ENCODE measurements around the gene SHTN1.

Gene SHTN1

GRCh38 chr10:116866066-116866465 lies 138.9 kb downstream of the SHTN1 start:
- H3K27ac ChIP-seq (replicated peaks): no peak overlapping the region
- no peak for DNase-seq (ENCODE audit: low read depth in 1 of 2, low spot score in 1 of 2)

DNA sequence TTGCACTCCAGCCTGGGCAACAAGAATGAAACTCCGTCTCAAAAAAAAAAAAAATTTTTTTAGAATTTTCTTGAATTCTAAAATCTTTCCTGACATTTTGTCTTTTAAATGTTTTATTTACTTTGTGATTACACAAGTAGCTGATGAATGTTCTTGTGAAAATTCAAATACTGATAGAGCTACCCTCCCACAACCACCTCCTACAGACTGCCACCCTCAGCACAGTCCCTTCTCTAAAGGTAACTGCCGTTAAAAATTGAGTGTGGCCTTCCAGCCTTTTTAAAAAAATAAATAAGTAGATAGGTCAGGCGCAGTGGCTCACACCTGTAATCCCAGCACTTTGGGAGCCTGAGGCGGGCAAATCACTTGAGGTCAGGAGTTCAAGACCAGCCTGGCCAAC lies 140.6 kb downstream of the SHTN1 start:
- H3K27ac ChIP-seq (replicated peaks): no peak overlapping the region
- TF ChIP-seq SPI1 (IDR thresholded peaks at IDR 0.05; ENCODE audit: borderline replicate concordance, low read depth) (no peak), GABPA (IDR thresholded peaks at IDR 0.05; ENCODE audit: low read depth) (no peak), POLR2AphosphoS5 (IDR thresholded peaks at IDR 0.05; ENCODE audit: low read depth) (no peak), REST (IDR thresholded peaks at IDR 0.05; ENCODE audit: insufficient replicate concordance, low read depth) (no peak)
- TF ChIP-seq, protein P1, sequence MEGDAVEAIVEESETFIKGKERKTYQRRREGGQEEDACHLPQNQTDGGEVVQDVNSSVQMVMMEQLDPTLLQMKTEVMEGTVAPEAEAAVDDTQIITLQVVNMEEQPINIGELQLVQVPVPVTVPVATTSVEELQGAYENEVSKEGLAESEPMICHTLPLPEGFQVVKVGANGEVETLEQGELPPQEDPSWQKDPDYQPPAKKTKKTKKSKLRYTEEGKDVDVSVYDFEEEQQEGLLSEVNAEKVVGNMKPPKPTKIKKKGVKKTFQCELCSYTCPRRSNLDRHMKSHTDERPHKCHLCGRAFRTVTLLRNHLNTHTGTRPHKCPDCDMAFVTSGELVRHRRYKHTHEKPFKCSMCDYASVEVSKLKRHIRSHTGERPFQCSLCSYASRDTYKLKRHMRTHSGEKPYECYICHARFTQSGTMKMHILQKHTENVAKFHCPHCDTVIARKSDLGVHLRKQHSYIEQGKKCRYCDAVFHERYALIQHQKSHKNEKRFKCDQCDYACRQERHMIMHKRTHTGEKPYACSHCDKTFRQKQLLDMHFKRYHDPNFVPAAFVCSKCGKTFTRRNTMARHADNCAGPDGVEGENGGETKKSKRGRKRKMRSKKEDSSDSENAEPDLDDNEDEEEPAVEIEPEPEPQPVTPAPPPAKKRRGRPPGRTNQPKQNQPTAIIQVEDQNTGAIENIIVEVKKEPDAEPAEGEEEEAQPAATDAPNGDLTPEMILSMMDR (IDR thresholded peaks at IDR 0.05; ENCODE audit: insufficient read depth, low read length): no peak
- DNase-seq (ENCODE audit: low read depth in 1 of 2, low spot score in 1 of 2): no peak
- H3K4me3 ChIP-seq (replicated peaks; ENCODE audit: insufficient read depth, low read length): no peak overlapping the region
- no peaks in the 10 kb centered on the region for H3K27me3 ChIP-seq (ENCODE audit: insufficient read depth, poor library complexity, severe bottlenecking)

More at GRCh38 chr10:116866066-116866465, 138.9 kb downstream of the SHTN1 start:
- TF ChIP-seq REST (IDR thresholded peaks at IDR 0.05; ENCODE audit: insufficient replicate concordance, low read depth): no peak
- TF ChIP-seq SPI1 (IDR thresholded peaks at IDR 0.05; ENCODE audit: borderline replicate concordance, low read depth): no peak
- TF ChIP-seq, protein P1 (IDR thresholded peaks at IDR 0.05; ENCODE audit: insufficient read depth, low read length): no peak
- TF ChIP-seq POLR2AphosphoS5 (IDR thresholded peaks at IDR 0.05; ENCODE audit: low read depth): no peak
- TF ChIP-seq GABPA (IDR thresholded peaks at IDR 0.05; ENCODE audit: low read depth): no peak
- H3K27me3 ChIP-seq (ENCODE audit: insufficient read depth, poor library complexity, severe bottlenecking): no peaks in the 10 kb centered on the region
- H3K4me3 ChIP-seq (replicated peaks; ENCODE audit: insufficient read depth, low read length): no peak overlapping the region

DNA sequence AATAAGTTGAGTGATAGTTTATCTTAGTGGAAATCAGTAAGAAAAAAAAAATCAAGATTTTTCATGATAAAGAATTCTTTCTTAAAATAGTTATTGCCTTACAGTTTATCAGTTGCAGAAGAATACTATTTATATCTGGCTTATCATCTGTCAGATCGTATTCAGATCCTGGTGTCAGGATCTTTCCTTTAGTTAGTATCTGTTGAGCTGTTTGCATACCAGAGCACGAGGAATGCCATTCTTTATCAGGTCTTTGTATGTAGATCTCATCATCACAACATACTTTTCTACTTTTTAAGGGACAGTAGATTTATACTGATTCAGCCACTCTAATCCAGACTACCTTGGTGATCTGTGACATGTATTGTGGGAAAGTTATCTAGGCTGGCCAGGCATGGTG lies 143.2 kb downstream of the SHTN1 start:
- DNase-seq (ENCODE audit: low read depth in 1 of 2, low spot score in 1 of 2): no peak
- no peak overlapping the region for H3K27ac ChIP-seq (replicated peaks)
- no peak overlapping the region for H3K4me3 ChIP-seq (replicated peaks; ENCODE audit: insufficient read depth, low read length)
- TF ChIP-seq REST (IDR thresholded peaks at IDR 0.05; ENCODE audit: insufficient replicate concordance, low read depth): no peak
- no peak for TF ChIP-seq GABPA (IDR thresholded peaks at IDR 0.05; ENCODE audit: low read depth)
- TF ChIP-seq, protein P1 (IDR thresholded peaks at IDR 0.05; ENCODE audit: insufficient read depth, low read length): no peak
- TF ChIP-seq SPI1 (IDR thresholded peaks at IDR 0.05; ENCODE audit: borderline replicate concordance, low read depth): no peak
- TF ChIP-seq POLR2AphosphoS5 (IDR thresholded peaks at IDR 0.05; ENCODE audit: low read depth): no peak
- H3K27me3 ChIP-seq (ENCODE audit: insufficient read depth, poor library complexity, severe bottlenecking): no peaks in the 10 kb centered on the region
